Coronary artery (tissue), 2 donors: Measurements from ENCODE around the gene RANBP17.

Experiments
- DNase-seq: peaks from one replicate; pipeline ENCODE4 v3.0.0-alpha.2; 2017; ENCODE audit warnings: low spot score
- H3K27ac ChIP-seq, 2 donors: fragments of 200-600 bp; sonication (generic); one replicate each; pipeline ENCODE4 v1.5.1; 2016 to 2019
- H3K4me3 ChIP-seq: fragments of 200-600 bp; sonication (generic); 2 replicates; pipeline ENCODE4 v1.5.1; 2016; ENCODE audit warnings: mild to moderate bottlenecking, moderate library complexity
- CTCF ChIP-seq: fragments of 200-600 bp; sonication (generic); IDR thresholded peaks from one replicate; pipeline ENCODE4 v1.5.1; 2019; ENCODE audit warnings: antibody characterized with exemption

The RANBP17 gene

DNA sequence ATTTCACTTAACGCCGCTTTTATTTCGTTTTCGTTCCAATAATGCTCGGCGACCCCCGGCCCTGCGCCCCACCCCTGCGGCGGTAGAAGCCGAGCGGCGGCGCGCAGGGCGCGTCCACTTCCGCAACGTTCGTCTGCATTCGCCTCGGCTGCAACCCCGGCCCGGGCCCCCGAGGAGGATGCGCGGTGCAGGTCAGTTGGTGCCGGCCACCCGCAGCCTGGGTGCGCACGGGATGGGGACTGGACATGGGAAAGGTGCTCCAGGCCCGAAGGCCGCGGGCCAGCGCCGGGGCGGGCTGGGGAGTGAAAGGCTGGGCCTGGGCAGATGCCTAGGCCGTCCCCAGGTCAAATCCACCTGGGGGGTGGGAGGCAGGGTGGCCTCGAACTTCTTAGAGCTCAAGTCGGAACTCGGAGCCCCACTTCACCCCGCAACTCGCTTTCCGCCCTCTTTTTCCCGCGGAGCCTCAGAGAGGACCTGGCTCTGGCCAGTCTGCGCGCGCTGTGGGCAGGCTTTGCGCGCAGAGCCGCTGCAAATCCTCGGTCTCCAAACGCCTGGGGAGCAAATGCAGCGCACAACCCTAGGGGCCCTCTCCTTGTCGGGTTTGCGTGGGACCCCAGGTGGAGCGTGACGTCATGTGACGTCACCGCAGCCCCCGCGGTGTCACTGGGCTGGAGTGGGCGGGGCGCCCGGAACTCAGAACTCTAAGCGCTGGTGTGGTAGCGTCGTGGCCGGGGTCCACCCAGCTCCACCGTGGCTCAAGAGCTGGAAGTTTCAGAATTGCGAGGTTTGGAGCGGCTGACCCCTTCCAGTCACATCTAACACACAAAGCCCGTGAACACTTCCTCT is 450.5 kb downstream of the RANBP17 start:
- H3K4me3 ChIP-seq, result peak overlapping the region; percentile 56
- no peak for TF ChIP-seq CTCF
- no peak overlapping the region for H3K27ac ChIP-seq
- no peak for DNase-seq

DNA sequence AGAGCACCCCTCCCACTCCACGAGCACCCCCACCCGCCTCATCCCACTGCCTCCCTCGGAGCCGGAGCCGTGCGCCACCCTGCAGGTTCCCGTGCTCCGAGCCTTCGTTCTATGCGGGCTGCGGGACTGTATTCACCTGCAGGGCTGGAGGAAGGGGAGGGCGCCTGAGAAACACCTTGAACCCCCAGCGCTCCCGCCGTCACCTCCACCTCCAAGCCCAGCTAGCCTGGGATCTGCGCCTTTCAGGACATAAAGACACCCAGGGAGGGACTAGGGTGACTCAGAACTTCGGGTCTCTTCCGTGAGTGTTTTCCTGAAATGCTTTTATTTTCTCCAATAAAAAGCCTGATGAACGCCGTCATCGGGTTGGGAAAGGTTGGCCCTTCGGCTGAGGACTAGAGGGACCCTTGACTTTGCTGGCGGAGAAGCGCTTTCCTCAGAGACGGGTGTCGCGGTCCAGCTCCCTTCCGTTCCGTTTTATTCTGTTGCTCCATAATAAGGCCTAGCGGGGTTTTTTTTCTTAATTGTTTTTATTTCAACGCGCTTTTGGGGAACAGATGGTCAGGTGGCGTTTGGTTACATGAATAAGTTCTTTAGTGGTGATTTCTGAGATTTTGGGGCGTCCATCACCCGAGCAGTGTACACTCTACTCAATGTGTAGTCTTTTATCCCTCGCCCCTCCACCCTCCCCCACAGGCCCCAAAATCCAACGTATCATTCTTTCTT is 451.8 kb downstream of the RANBP17 start:
- Histone ChIP-seq H3K27ac (no peak overlapping the region), H3K4me3 (no peak overlapping the region)
- no peak for TF ChIP-seq CTCF
- DNase-seq, result peak; percentile 43

DNA sequence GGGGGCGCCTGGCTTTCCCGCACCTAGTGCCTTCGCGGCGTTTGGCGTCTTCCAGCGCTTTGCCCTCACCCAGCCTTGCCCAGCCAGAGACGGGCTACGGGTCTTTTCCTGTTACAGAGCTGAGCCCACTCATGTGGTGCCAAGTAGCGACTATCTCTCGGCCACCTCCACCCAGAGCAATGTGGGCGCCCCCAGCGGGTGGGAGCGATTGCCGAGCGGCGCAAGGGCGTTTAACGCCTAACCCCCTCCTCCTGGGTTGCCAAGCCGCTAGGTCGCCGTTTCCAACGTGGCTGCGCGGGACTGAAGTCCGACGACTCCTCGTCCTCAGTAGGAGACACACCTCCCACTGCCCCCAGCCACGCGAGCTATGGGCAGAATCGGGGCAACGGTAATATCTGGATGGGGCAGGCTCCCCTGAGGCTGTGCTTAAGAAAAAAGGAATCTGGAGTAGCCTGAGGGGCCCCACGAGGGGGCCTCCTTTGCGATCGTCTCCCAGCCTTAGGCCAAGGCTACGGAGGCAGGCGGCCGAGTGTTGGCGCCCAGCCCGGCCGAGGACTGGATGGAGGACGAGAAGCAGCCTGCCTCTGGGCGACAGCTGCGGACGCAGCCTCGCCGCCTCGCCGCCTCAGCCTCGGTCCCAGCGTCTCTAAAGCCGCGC is 453.0 kb downstream of the RANBP17 start:
- peak; percentile 33 for DNase-seq
- H3K4me3 ChIP-seq, result peak overlapping the region; percentile 65
- H3K27ac ChIP-seq, result no peak overlapping the region
- TF ChIP-seq CTCF, result no peak

- TF ChIP-seq CTCF, result no peak
- DNase-seq, result peak; percentile 55
- peak overlapping the region; percentile 65 for H3K4me3 ChIP-seq
- no peak overlapping the region for H3K27ac ChIP-seq
Observed at GRCh38 chr5:171315386-171315891, 453.6 kb downstream of the RANBP17 start.

- TF ChIP-seq CTCF, result no peak
- Histone ChIP-seq H3K4me3 (peak overlapping the region; percentile 65), H3K27ac (no peak overlapping the region)
- peak; percentile 43 for DNase-seq
Observed at GRCh38 chr5:171315925-171316257, 454.1 kb downstream of the RANBP17 start.

DNA sequence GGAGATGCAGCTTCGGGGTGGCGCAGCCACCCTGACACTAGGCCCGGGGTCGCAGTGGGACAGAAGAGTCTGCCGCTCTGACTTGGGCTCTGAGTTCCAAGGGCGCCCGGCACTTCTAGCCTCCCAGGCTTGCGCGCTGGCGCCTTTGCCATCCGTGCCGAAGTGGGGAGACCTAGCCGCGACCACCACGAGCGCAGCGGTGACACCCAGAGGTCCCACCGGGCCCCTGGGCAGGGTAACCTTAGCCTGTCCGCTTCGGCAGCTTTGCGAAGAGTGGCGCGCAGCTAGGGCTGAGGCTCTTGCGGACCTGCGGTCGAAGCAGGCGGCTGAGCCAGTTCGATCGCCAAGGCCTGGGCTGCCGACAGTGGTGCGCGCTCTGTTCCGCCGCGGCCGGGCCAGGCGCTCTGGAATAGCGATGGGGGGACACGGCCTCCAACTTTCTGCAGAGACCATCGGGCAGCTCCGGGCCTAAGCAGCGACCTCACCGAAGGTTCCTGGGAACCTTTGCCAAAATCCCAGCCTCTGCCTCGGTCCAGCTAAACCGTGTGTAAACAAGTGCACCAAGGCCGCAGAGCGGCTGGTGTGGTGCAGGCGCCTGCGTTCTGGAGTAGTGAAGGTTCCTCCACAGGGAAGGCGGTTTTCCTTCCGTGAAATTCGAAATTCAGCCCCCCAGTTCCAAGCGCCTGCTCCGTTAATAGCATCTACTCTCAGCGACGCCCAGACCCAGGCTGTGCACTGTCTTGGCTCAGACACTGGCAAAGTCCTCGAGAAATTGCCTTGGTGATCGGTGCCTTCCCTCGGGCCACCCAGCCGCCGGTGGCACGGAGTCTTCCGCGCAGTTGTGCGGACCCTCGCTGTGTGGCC is 454.7 kb downstream of the RANBP17 start:
- Histone ChIP-seq H3K27ac (no peak overlapping the region), H3K4me3 (peak overlapping the region; percentile 65)
- TF ChIP-seq CTCF, result no peak
- peak; percentile 49 for DNase-seq
